Measurements from ENCODE around the gene AFF1. TPM values are rescaled to one million over a fixed set of nuclear protein-coding genes. Genes with fewer than 3 reads are reported as not detected.
A peak's percentile ranks its signal among the peaks of the same experiment; 100 is the strongest.

The AFF1 gene
- total and polyA plus RNA-seq, 2 of the 4 experiments (the other 2 are of a cell fraction): 7.0 to 9.6 TPM

DNA sequence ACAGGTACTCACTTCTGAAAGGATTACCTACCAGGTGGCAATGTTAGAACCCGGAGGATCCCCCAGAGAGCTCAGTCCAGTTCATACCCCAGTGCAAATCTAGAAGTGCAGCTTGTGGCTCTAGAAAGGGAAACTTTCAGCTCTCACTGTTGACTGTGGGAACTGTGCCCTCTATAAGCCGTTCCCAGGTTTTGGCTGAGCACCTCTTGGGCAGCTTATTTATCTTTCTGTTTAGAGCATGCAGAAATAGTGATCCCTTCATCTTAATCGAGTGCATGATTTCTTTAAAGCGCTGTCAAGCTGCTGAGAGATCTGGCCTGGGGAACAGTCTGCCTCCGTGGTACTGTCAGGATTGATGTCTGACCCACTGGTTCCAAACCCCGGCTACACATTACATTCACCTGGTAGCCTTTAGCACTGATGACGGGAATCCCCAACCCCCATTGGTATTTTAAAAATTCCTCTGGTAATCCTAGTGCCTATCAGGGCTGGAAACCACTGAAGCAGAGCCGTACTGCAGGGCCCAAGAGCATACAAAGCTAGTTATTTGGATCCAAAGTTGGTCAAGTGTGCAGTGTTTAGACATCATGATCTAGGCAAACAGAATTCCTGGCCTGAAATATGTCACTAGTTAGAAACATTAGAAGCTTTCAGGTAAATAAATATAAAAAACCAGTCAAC, 182.4 kb downstream of the AFF1 start:
- Histone ChIP-seq H3K27me3 (ENCODE audit: control insufficient read depth, insufficient read depth, low read length) (no peaks in the 10 kb centered on the region), H3K9me3 (ENCODE audit: control insufficient read depth, insufficient read depth, low read length) (no peaks in the 10 kb centered on the region), H4K91ac (ENCODE audit: insufficient read depth, low read depth, low read length) (no peak overlapping the region), H3K18ac (ENCODE audit: low read depth, low read length) (no peak overlapping the region), H3K4ac (ENCODE audit: low read depth, low read length) (no peak overlapping the region), H3K27ac (ENCODE audit: insufficient read depth, low read length) (no peak overlapping the region), H3K4me3 (ENCODE audit: insufficient read depth, low read depth, low read length) (no peak overlapping the region), H4K8ac (ENCODE audit: low read depth in 2 of 2, low read length in 2 of 2) (0 out of 4 replicates have a peak overlapping the region, but pooled peaks of 1 of the 2 experiments have one; percentile 4), H3K14ac (replicated peaks; ENCODE audit: low read depth, low read length) (no peak overlapping the region), H3K56ac (ENCODE audit: extremely low read depth, insufficient read depth, low read length) (no peak overlapping the region), H3K79me1 (ENCODE audit: low read depth in 1 of 2, low read length in 2 of 2) (peaks cover 36 to 45% of the 10 kb centered on the region in 2 experiments), H3K4me2 (ENCODE audit: low read depth, low read length) (no peak overlapping the region), H2BK5ac (ENCODE audit: low read depth, low read length, poor library complexity, severe bottlenecking) (peak overlapping the region; percentile 5), H3K4me1 (ENCODE audit: control insufficient read depth, insufficient read depth, low read length) (peaks cover 26% of the 10 kb centered on the region), H2AK5ac (ENCODE audit: low read depth, low read length) (no peak overlapping the region), H3K9me1 (ENCODE audit: insufficient read depth, low read length) (peaks cover 16% of the 10 kb centered on the region), H3K23ac (ENCODE audit: low read depth, low read length) (no peak overlapping the region), H2BK15ac (ENCODE audit: low read depth, low read length) (no peak overlapping the region; the same call in 2 of the 3 replicates), H4K20me1 (ENCODE audit: insufficient read depth, low read length) (no peaks in the 10 kb centered on the region), H3K9ac (ENCODE audit: low read depth, low read length) (no peak overlapping the region), H4K5ac (ENCODE audit: low read depth, low read length) (peak overlapping the region; percentile 8; the same call in 1 of the 2 replicates), H2AK9ac (replicated peaks; ENCODE audit: low read depth, low read length, poor library complexity) (no peak overlapping the region), H2BK120ac (ENCODE audit: low read depth, low read length) (no peak overlapping the region), H3K36me3 (ENCODE audit: control insufficient read depth, insufficient read depth, low read length) (peaks cover 19% of the 10 kb centered on the region), H2AFZ (replicated peaks; ENCODE audit: low read length, poor library complexity) (no peak overlapping the region), H2BK20ac (ENCODE audit: low read depth, low read length) (no peak overlapping the region)
- dilution Hi-C loops (cut with HindIII; ENCODE audit: low sequenced_read_pairs, unreplicated experiment): no loop called here
- WGBS, 2 experiments (ENCODE audit: extremely low coverage in 2 of 2, insufficient read length in 1 of 2): 60% methylated on average over 2 of the region's 8 CpGs; no CpG with 5 or more reads in 1 of the 2 experiments
- TF ChIP-seq SMC3 (IDR thresholded peaks at IDR 0.05; ENCODE audit: low read depth, low read length) (no peak), POLR2A (IDR thresholded peaks at IDR 0.05; ENCODE audit: low read depth, low read length) (no peak)
- TF ChIP-seq, protein P1, sequence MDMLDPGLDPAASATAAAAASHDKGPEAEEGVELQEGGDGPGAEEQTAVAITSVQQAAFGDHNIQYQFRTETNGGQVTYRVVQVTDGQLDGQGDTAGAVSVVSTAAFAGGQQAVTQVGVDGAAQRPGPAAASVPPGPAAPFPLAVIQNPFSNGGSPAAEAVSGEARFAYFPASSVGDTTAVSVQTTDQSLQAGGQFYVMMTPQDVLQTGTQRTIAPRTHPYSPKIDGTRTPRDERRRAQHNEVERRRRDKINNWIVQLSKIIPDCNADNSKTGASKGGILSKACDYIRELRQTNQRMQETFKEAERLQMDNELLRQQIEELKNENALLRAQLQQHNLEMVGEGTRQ (IDR thresholded peaks at IDR 0.05; ENCODE audit: low read depth, low read length): no peak
- TF ChIP-seq, protein P2, sequence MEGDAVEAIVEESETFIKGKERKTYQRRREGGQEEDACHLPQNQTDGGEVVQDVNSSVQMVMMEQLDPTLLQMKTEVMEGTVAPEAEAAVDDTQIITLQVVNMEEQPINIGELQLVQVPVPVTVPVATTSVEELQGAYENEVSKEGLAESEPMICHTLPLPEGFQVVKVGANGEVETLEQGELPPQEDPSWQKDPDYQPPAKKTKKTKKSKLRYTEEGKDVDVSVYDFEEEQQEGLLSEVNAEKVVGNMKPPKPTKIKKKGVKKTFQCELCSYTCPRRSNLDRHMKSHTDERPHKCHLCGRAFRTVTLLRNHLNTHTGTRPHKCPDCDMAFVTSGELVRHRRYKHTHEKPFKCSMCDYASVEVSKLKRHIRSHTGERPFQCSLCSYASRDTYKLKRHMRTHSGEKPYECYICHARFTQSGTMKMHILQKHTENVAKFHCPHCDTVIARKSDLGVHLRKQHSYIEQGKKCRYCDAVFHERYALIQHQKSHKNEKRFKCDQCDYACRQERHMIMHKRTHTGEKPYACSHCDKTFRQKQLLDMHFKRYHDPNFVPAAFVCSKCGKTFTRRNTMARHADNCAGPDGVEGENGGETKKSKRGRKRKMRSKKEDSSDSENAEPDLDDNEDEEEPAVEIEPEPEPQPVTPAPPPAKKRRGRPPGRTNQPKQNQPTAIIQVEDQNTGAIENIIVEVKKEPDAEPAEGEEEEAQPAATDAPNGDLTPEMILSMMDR (conservative IDR thresholded peaks at IDR 0.05; ENCODE audit: low read depth, low read length): no peak
- TF ChIP-seq, protein P3, sequence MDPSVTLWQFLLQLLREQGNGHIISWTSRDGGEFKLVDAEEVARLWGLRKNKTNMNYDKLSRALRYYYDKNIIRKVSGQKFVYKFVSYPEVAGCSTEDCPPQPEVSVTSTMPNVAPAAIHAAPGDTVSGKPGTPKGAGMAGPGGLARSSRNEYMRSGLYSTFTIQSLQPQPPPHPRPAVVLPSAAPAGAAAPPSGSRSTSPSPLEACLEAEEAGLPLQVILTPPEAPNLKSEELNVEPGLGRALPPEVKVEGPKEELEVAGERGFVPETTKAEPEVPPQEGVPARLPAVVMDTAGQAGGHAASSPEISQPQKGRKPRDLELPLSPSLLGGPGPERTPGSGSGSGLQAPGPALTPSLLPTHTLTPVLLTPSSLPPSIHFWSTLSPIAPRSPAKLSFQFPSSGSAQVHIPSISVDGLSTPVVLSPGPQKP (IDR thresholded peaks at IDR 0.05; ENCODE audit: borderline replicate concordance, low read depth, low read length): no peak
- in situ Hi-C loops (cut with MboI; ENCODE audit: low sequenced_read_pairs): loop anchor here (25.0 kb wide), 1 partner anchor 630 kb away; no protein-coding TSS in a partner anchor
- BruUV-seq (replicated peaks): no TSS peak
- DNase-seq (no peak), ATAC-seq (ENCODE audit: low read depth) (no peak)
- ChIA-PET CTCF (interaction anchor here (0.8 kb wide), 1 partner anchor 118 kb away, joined by 4 read pairs; no protein-coding TSS in a partner anchor), POLR2A (ENCODE audit: unreplicated experiment) (no interaction called here)
- intact Hi-C loops (cut with micrococcal nuclease): loop anchor here (5.0 kb wide), 1 partner anchor 175 kb away; no protein-coding TSS in a partner anchor

Data from IMR-90 (cell line).